ENCODE data around the gene FGF6.
"Not testable (repeated sequence)": the region's sequence is repeated elsewhere in the genome, so short reads cannot be mapped to it uniquely, and the experiment has no call there.

FGF6 gene

GRCh38 chr12:4412056-4412455, 33.6 kb downstream of the FGF6 start:
- no peak overlapping the region for H3K4me3 ChIP-seq (ENCODE audit: low read length)
- TF ChIP-seq CTCF (conservative IDR thresholded peaks at IDR 0.05; ENCODE audit: low read depth, low read length), result no peak
- no peak for DNase-seq (ENCODE audit: low read depth)

GRCh38 chr12:4407136-4407535, 38.5 kb downstream of the FGF6 start:
- no peak for DNase-seq (ENCODE audit: low read depth)
- no peak overlapping the region for H3K4me3 ChIP-seq (ENCODE audit: low read length)
- no peak for TF ChIP-seq CTCF (conservative IDR thresholded peaks at IDR 0.05; ENCODE audit: low read depth, low read length)

GRCh38 chr12:4404877-4405637, 40.6 kb downstream of the FGF6 start:
- H3K4me3 ChIP-seq (ENCODE audit: low read length); DNase-seq (ENCODE audit: low read depth): not testable (repeated sequence)

GRCh38 chr12:4402996-4403395, 42.6 kb downstream of the FGF6 start:
- no peak for DNase-seq (ENCODE audit: low read depth)
- no peak overlapping the region for H3K4me3 ChIP-seq (ENCODE audit: low read length)
- TF ChIP-seq CTCF (conservative IDR thresholded peaks at IDR 0.05; ENCODE audit: low read depth, low read length), result no peak

GRCh38 chr12:4401117-4401516, 44.5 kb downstream of the FGF6 start:
- no peak for TF ChIP-seq CTCF (conservative IDR thresholded peaks at IDR 0.05; ENCODE audit: low read depth, low read length)
- no peak for DNase-seq (ENCODE audit: low read depth)
- H3K4me3 ChIP-seq (ENCODE audit: low read length), result no peak overlapping the region

GRCh38 chr12:4395818-4396217, 49.8 kb downstream of the FGF6 start:
- no peak overlapping the region for H3K4me3 ChIP-seq (ENCODE audit: low read length)
- no peak for DNase-seq (ENCODE audit: low read depth)
- no peak for TF ChIP-seq CTCF (conservative IDR thresholded peaks at IDR 0.05; ENCODE audit: low read depth, low read length)

GRCh38 chr12:4393211-4393610, 52.4 kb downstream of the FGF6 start:
- TF ChIP-seq CTCF (conservative IDR thresholded peaks at IDR 0.05; ENCODE audit: low read depth, low read length), result no peak
- DNase-seq (ENCODE audit: low read depth), result no peak
- no peak overlapping the region for H3K4me3 ChIP-seq (ENCODE audit: low read length)
